SK-N-SH treated with all-trans-retinoic acid at 6 μM for 48 hours (cell line): ENCODE measurements around the gene KIF20B.

Experiments used
- ATAC-seq: fragments of 200-7000 bp; cut with Tn5 transposase; 3 replicates; pipeline ENCODE4 v1.9.1; 2020; ENCODE audit warnings: mild to moderate bottlenecking, moderate library complexity
- ARNTL ChIP-seq: fragments of 450-650 bp; formaldehyde crosslinking; IDR thresholded peaks from 2 replicates; pipeline ENCODE4 v1.5.0; 2020; ENCODE audit warnings: low read depth, mild to moderate bottlenecking, moderate library complexity, borderline replicate concordance
- BACH2 ChIP-seq: fragments of 250-450 bp; sonication (Bioruptor Pico); IDR thresholded peaks from 2 replicates; pipeline ENCODE4 v1.9.0; 2021; ENCODE audit warnings: mild to moderate bottlenecking, borderline replicate concordance
- ESRRG ChIP-seq: fragments of 250-450 bp; sonication (Bioruptor Pico); IDR thresholded peaks from 2 replicates; pipeline ENCODE4 v1.6.1; 2021; ENCODE audit warnings: mild to moderate bottlenecking
- GLIS3 ChIP-seq: fragments of 250-450 bp; sonication (Bioruptor Pico); IDR thresholded peaks from 2 replicates; pipeline ENCODE4 v1.5.0; 2020; ENCODE audit warnings: mild to moderate bottlenecking, moderate library complexity
- ISL1 ChIP-seq: fragments of 250-450 bp; sonication (Bioruptor Pico); IDR thresholded peaks from 2 replicates; pipeline ENCODE4 v2.1.2; 2022; ENCODE audit warnings: mild to moderate bottlenecking, moderate library complexity
- OSR1 ChIP-seq: fragments of 250-450 bp; sonication (Bioruptor Pico); IDR thresholded peaks from 2 replicates; pipeline ENCODE4 v1.8.0; 2022; ENCODE audit warnings: moderate library complexity, mild to moderate bottlenecking, inconsistent platforms
- PPARA ChIP-seq: fragments of 250-450 bp; sonication (Bioruptor Pico); IDR thresholded peaks from 2 replicates; pipeline ENCODE4 v1.5.0; 2020; ENCODE audit warnings: mild to moderate bottlenecking, borderline replicate concordance
- RARB ChIP-seq: fragments of 250-450 bp; sonication (Bioruptor Pico); IDR thresholded peaks from 2 replicates; pipeline ENCODE4 v1.8.0; 2021; ENCODE audit warnings: mild to moderate bottlenecking, moderate library complexity
- SNAI2 ChIP-seq: fragments of 250-450 bp; sonication (Bioruptor Pico); IDR thresholded peaks from 2 replicates; pipeline ENCODE4 v1.5.0; 2020; ENCODE audit warnings: mild to moderate bottlenecking, moderate library complexity
- TCF4 ChIP-seq: fragments of 250-450 bp; sonication (Bioruptor Pico); IDR thresholded peaks from 2 replicates; pipeline ENCODE4 v1.8.0; 2021; ENCODE audit warnings: mild to moderate bottlenecking, moderate library complexity, borderline replicate concordance
- TOX ChIP-seq: fragments of 250-450 bp; sonication (Bioruptor Pico); IDR thresholded peaks from 2 replicates; pipeline ENCODE4 v1.8.0; 2021; ENCODE audit warnings: mild to moderate bottlenecking, moderate library complexity, borderline replicate concordance
- ZC3H10 ChIP-seq: fragments of 250-450 bp; sonication (Bioruptor Pico); IDR thresholded peaks from 2 replicates; pipeline ENCODE4 v1.5.1; 2021; ENCODE audit warnings: mild to moderate bottlenecking, moderate library complexity
- ZFP3 ChIP-seq: fragments of 250-450 bp; sonication (Bioruptor Pico); IDR thresholded peaks from 2 replicates; pipeline ENCODE4 v1.5.0; 2020; ENCODE audit warnings: mild to moderate bottlenecking, moderate library complexity
- ZFP30 ChIP-seq: fragments of 450-650 bp; formaldehyde crosslinking; IDR thresholded peaks from 2 replicates; pipeline ENCODE4 v1.5.0; 2022; ENCODE audit warnings: mild to moderate bottlenecking, moderate library complexity
- ZNF565 ChIP-seq: fragments of 450-650 bp; formaldehyde crosslinking; conservative IDR thresholded peaks from 2 replicates; pipeline ENCODE4 v1.5.0; 2020; ENCODE audit warnings: low read depth, mild to moderate bottlenecking, moderate library complexity
- ZNF70 ChIP-seq: fragments of 450-650 bp; formaldehyde crosslinking; IDR thresholded peaks from 2 replicates; pipeline ENCODE4 v1.5.0; 2020; ENCODE audit warnings: mild to moderate bottlenecking, moderate library complexity
- ZNF8 ChIP-seq: fragments of 450-650 bp; formaldehyde crosslinking; IDR thresholded peaks from 2 replicates; pipeline ENCODE4 v1.5.0; 2020; ENCODE audit warnings: mild to moderate bottlenecking, moderate library complexity
- TF ChIP-seq, protein P1 (sequence below): fragments of 250-450 bp; sonication (Bioruptor Pico); IDR thresholded peaks from 2 replicates; pipeline ENCODE4 v1.5.0; 2020; ENCODE audit warnings: mild to moderate bottlenecking, moderate library complexity
- TF ChIP-seq, protein P2 (sequence below): fragments of 250-450 bp; sonication (Bioruptor Pico); IDR thresholded peaks from 2 replicates; pipeline ENCODE4 v1.5.1; 2020; ENCODE audit warnings: low read depth, mild to moderate bottlenecking, moderate library complexity
- TF ChIP-seq, protein P3 (sequence below): fragments of 250-450 bp; sonication (Bioruptor Pico); IDR thresholded peaks from 2 replicates; pipeline ENCODE4 v1.8.0; 2021; ENCODE audit warnings: low read depth, mild to moderate bottlenecking, moderate library complexity, borderline replicate concordance
- TF ChIP-seq, protein P4 (sequence below): fragments of 250-450 bp; sonication (Bioruptor Pico); IDR thresholded peaks from 2 replicates; pipeline ENCODE4 v1.8.0; 2020; ENCODE audit warnings: mild to moderate bottlenecking, moderate library complexity, borderline replicate concordance

Gene KIF20B

DNA sequence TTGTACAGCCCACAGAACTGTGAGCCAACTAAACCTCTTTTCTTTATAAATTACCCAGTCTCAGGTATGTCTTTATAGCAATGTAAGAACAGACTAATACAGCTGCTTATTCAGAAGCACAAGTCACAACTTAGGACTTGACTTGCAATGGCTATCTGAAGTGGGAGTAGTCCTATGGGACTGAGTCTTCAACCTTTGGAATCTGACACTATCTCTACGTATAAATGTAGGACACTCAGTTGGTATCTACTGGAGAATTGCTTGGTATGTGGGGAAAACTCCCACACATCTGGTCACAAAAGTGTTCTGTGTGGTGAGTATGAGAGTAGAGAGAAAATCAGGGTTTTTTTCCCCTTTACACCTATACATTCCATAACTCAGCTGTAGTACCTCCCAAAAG lies 44.1 kb upstream of the KIF20B start (continued):
- TF ChIP-seq, protein P1, sequence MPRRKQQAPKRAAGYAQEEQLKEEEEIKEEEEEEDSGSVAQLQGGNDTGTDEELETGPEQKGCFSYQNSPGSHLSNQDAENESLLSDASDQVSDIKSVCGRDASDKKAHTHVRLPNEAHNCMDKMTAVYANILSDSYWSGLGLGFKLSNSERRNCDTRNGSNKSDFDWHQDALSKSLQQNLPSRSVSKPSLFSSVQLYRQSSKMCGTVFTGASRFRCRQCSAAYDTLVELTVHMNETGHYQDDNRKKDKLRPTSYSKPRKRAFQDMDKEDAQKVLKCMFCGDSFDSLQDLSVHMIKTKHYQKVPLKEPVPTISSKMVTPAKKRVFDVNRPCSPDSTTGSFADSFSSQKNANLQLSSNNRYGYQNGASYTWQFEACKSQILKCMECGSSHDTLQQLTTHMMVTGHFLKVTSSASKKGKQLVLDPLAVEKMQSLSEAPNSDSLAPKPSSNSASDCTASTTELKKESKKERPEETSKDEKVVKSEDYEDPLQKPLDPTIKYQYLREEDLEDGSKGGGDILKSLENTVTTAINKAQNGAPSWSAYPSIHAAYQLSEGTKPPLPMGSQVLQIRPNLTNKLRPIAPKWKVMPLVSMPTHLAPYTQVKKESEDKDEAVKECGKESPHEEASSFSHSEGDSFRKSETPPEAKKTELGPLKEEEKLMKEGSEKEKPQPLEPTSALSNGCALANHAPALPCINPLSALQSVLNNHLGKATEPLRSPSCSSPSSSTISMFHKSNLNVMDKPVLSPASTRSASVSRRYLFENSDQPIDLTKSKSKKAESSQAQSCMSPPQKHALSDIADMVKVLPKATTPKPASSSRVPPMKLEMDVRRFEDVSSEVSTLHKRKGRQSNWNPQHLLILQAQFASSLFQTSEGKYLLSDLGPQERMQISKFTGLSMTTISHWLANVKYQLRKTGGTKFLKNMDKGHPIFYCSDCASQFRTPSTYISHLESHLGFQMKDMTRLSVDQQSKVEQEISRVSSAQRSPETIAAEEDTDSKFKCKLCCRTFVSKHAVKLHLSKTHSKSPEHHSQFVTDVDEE (CRISPR knock-in tag): no peak

DNA sequence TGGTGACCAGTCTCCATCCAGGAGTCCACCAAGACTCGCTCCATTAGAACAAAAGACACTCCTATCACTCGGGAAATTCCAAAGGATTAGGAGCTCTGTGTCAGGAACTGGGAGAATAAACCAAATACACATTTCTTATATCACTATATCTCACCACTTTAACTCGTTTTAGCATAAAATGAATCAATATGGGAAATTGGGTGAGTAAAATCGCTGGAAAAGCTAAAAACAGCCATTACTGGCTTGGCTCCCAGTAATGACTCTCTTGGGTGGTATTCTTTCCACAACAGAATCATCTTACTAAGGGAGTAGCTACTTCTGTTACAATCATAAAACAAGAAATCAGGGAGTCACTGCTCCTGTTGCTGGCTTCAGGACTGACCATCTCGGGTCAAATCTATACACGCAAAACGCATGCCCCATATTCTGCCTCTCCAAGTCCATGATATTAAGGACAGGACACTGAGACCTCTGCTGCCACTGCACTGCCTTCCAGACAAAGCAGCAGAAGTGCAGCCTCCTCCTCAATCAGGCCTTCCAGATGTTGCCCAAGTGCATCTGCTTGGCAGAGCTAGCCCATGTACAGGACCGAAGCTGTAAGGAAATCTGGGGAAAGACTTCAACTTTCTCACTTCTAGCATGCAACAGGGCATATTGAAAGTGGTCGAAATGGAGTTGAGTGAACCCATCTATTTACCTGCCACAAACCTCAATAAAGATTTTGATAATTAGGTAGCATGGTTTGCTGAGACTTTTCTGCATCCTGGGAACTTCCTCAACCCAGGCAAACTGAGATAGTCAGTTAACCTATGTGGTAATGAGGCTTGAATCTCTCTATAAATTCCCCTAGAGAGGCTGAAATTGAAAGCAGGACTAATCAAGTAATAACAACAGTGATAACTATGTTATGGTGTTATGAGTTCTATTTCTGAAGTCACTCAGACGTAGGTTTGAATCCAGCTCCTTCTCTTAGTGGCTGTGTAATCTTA lies 42.0 kb upstream of the KIF20B start:
- TF ChIP-seq OSR1 (CRISPR knock-in tag) (no peak), ISL1 (no peak), PPARA (CRISPR knock-in tag) (no peak), ARNTL (CRISPR knock-in tag) (no peak), ZNF565 (CRISPR knock-in tag) (no peak), ZFP30 (CRISPR knock-in tag) (no peak), TCF4 (no peak), ZNF70 (CRISPR knock-in tag) (no peak), RARB (no peak), BACH2 (no peak), SNAI2 (CRISPR knock-in tag) (no peak), GLIS3 (CRISPR knock-in tag) (no peak)
- TF ChIP-seq, protein P2, sequence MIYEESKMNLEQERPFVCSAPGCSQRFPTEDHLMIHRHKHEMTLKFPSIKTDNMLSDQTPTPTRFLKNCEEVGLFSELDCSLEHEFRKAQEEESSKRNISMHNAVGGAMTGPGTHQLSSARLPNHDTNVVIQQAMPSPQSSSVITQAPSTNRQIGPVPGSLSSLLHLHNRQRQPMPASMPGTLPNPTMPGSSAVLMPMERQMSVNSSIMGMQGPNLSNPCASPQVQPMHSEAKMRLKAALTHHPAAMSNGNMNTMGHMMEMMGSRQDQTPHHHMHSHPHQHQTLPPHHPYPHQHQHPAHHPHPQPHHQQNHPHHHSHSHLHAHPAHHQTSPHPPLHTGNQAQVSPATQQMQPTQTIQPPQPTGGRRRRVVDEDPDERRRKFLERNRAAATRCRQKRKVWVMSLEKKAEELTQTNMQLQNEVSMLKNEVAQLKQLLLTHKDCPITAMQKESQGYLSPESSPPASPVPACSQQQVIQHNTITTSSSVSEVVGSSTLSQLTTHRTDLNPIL (CRISPR knock-in tag): no peak
- TF ChIP-seq, protein P3, sequence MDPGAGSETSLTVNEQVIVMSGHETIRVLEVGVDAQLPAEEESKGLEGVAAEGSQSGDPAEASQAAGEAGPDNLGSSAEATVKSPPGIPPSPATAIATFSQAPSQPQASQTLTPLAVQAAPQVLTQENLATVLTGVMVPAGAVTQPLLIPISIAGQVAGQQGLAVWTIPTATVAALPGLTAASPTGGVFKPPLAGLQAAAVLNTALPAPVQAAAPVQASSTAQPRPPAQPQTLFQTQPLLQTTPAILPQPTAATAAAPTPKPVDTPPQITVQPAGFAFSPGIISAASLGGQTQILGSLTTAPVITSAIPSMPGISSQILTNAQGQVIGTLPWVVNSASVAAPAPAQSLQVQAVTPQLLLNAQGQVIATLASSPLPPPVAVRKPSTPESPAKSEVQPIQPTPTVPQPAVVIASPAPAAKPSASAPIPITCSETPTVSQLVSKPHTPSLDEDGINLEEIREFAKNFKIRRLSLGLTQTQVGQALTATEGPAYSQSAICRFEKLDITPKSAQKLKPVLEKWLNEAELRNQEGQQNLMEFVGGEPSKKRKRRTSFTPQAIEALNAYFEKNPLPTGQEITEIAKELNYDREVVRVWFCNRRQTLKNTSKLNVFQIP: no peak
- TF ChIP-seq, protein P4, sequence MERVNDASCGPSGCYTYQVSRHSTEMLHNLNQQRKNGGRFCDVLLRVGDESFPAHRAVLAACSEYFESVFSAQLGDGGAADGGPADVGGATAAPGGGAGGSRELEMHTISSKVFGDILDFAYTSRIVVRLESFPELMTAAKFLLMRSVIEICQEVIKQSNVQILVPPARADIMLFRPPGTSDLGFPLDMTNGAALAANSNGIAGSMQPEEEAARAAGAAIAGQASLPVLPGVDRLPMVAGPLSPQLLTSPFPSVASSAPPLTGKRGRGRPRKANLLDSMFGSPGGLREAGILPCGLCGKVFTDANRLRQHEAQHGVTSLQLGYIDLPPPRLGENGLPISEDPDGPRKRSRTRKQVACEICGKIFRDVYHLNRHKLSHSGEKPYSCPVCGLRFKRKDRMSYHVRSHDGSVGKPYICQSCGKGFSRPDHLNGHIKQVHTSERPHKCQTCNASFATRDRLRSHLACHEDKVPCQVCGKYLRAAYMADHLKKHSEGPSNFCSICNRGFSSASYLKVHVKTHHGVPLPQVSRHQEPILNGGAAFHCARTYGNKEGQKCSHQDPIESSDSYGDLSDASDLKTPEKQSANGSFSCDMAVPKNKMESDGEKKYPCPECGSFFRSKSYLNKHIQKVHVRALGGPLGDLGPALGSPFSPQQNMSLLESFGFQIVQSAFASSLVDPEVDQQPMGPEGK (CRISPR knock-in tag): no peak
- ATAC-seq: peak; percentile 94

DNA sequence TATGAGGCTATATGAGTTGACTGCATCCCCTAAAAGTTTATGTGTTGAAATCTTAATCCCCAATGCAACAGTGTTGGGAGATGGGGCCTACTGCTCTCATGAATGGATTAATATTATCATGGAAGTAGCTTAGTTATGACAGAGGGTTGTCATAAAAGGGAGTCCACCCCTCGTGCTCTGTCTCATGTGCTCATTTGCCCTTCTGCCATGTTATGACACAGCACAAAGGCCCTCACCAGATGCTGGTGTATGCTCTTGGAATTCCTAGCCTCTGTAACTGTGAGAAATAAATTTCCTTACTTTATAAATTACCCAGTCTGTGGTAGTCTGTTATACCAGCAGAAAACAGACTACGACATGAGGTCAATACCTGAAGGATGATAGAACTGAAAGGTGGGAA lies 38.8 kb upstream of the KIF20B start:
- no peak for ATAC-seq
- TF ChIP-seq ZFP30 (CRISPR knock-in tag) (no peak), TOX (CRISPR knock-in tag) (no peak), ZNF8 (CRISPR knock-in tag) (no peak), ARNTL (CRISPR knock-in tag) (no peak), ZNF565 (CRISPR knock-in tag) (no peak), ESRRG (CRISPR knock-in tag) (no peak), BACH2 (no peak), TCF4 (no peak), ZFP3 (no peak), GLIS3 (CRISPR knock-in tag) (no peak), ZC3H10 (no peak)

DNA sequence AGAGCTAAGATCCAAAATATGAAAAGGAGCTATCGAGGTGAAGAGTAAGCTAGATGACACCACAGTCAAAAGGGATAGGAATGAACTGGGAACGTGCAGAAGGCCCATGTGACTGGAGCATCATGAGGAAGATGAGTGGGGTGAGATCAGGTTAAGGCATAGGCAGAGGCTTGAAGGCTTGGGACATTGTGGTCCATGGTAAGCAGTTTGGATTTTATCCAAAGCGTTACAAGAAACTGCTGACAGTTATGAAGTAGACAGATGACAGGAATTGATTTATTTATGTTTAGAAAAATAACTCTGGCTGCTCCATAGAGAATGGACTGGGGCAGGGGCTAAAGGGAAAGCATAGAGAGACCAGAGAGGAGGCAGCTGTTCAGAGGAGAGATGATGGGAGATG lies 38.2 kb upstream of the KIF20B start:
- no peak for ATAC-seq
- TF ChIP-seq, protein P2 (CRISPR knock-in tag): no peak
- TF ChIP-seq ZNF8 (CRISPR knock-in tag) (no peak), BACH2 (no peak), PPARA (CRISPR knock-in tag) (no peak), GLIS3 (CRISPR knock-in tag) (no peak), TOX (CRISPR knock-in tag) (no peak), ZFP3 (no peak), ISL1 (no peak), ZNF565 (CRISPR knock-in tag) (no peak), ESRRG (CRISPR knock-in tag) (no peak), SNAI2 (CRISPR knock-in tag) (no peak), ZNF70 (CRISPR knock-in tag) (no peak), ZC3H10 (no peak)
- TF ChIP-seq, protein P4 (CRISPR knock-in tag): no peak
- TF ChIP-seq, protein P3: no peak
